Stomach (tissue), 9 donors: ENCODE results near the gene NTN4. TPM values are rescaled to one million over a fixed set of nuclear protein-coding genes. Genes with fewer than 3 reads are reported as not detected.
A peak's percentile ranks its signal among the peaks of the same experiment; 100 is the strongest.

ENCODE experiments used
- DNase-seq, 2 donors: peaks; one replicate each; pipeline versions ENCODE4 v3.0.0 to v3.0.0-alpha.2; 2013 to 2019
- H3K27ac ChIP-seq, 5 donors: fragments of 200-600 bp in 4 of 5; sonication (generic) in 4 of 5; one replicate each; pipeline ENCODE4 v1.5.1; 2013 to 2019; ENCODE audit warnings: mild to moderate bottlenecking in 1 of 5, moderate library complexity in 1 of 5
- H3K27me3 ChIP-seq, 3 donors: fragments of 200-600 bp; sonication (generic); one replicate each; pipeline ENCODE4 v1.5.1; 2017 to 2019; ENCODE audit warnings: mixed run types in 1 of 3
- H3K36me3 ChIP-seq, 4 donors: fragments of 200-600 bp; sonication (generic); 1 replicate in 3 of 4; 2 replicates in 1 of 4; pipeline ENCODE4 v1.5.1; 2016 to 2019
- H3K4me1 ChIP-seq, 4 donors: fragments of 200-600 bp; sonication (generic); one replicate each; pipeline ENCODE4 v1.5.1; 2016 to 2019
- H3K4me3 ChIP-seq, 4 donors: fragments of 200-600 bp; sonication (generic) in 3 of 4; one replicate each; pipeline ENCODE4 v1.5.1; 2016 to 2019; ENCODE audit warnings: mild to moderate bottlenecking in 1 of 4
- H3K9me3 ChIP-seq, 4 donors: fragments of 200-600 bp; sonication (generic); one replicate each; pipeline ENCODE4 v1.5.1; 2016 to 2019
- EP300 ChIP-seq: sonication (generic); formaldehyde crosslinking; IDR thresholded peaks from one replicate; pipeline ENCODE4 v1.6.1; 2017; ENCODE audit warnings: antibody characterized with exemption
- POLR2A ChIP-seq, 4 donors: fragments of 450-650 bp; IDR thresholded peaks; one replicate each; pipeline ENCODE4 v1.6.1; 2016; ENCODE audit warnings: antibody characterized with exemption in 4 of 4, control low read depth in 2 of 4, mild to moderate bottlenecking in 1 of 4, moderate library complexity in 1 of 4
- POLR2AphosphoS5 ChIP-seq, 3 donors: sonication (generic); formaldehyde crosslinking; IDR thresholded peaks; one replicate each; pipeline ENCODE4 v1.6.1; 2016; ENCODE audit warnings: antibody characterized with exemption in 3 of 3
- WGBS, 5 donors: extraction: QIAGEN DNeasy Blood & Tissue Kit in 3 of 5; methylation state at CpG; one replicate each; pipeline versions ENCODE4 v1.1.5 to v1.1.7; 2013 to 2018; 5-methylcytosine and 5-hydroxymethylcytosine counted together
- intact Hi-C: fragments of 100-400 bp; cut with DNase I; formaldehyde crosslinking; loops from one replicate; pipeline ENCODE4 v1.15.1; 2023; ENCODE audit warnings: low total_unique reads
- polyA plus RNA-seq, 3 donors: library from polyadenylated mRNA; stranded (reverse); fragments of 200-250 nt; gene quantifications; one replicate each; pipeline ENCODE4 v1.2.3, GENCODE V29; 2013
- total RNA-seq, 5 donors: library from RNA; depleted of rRNA; stranded (reverse); fragments of >200 nt; gene quantifications; one replicate each; pipeline versions ENCODE4 v1.1.0 to v1.2.3, GENCODE V29; 2014 to 2016
- TF ChIP-seq, protein P1 (sequence below), 7 experiments: fragments of 450-650 bp in 4 of 7; fragments of 200-600 bp in 3 of 7; sonication (generic) in 3 of 7; IDR thresholded peaks; one replicate each; pipeline ENCODE4 v1.5.1; 2016 to 2019; ENCODE audit warnings: antibody characterized with exemption in 7 of 7, control low read depth in 2 of 7, mild to moderate bottlenecking in 1 of 7
- donor health status: healthy with polysubstance abuse.
- donor health status: Bipolar disorder and iron deficiency.
- donor health status: healthy.

The NTN4 gene
- total and polyA plus RNA-seq, 8 donors = 10.5 to 110 (median 37.0) TPM

GRCh38 chr12:95723693-95724384, 66.7 kb downstream of the NTN4 start:
- no peaks in the 10 kb centered on the region for H3K27me3 ChIP-seq
- intact Hi-C loops = no loop called here
- peaks cover 0 to 14% (median 4%) of the 10 kb centered on the region in 4 donors for H3K36me3 ChIP-seq
- H3K27ac ChIP-seq = no peak overlapping the region
- TF ChIP-seq, protein P1, sequence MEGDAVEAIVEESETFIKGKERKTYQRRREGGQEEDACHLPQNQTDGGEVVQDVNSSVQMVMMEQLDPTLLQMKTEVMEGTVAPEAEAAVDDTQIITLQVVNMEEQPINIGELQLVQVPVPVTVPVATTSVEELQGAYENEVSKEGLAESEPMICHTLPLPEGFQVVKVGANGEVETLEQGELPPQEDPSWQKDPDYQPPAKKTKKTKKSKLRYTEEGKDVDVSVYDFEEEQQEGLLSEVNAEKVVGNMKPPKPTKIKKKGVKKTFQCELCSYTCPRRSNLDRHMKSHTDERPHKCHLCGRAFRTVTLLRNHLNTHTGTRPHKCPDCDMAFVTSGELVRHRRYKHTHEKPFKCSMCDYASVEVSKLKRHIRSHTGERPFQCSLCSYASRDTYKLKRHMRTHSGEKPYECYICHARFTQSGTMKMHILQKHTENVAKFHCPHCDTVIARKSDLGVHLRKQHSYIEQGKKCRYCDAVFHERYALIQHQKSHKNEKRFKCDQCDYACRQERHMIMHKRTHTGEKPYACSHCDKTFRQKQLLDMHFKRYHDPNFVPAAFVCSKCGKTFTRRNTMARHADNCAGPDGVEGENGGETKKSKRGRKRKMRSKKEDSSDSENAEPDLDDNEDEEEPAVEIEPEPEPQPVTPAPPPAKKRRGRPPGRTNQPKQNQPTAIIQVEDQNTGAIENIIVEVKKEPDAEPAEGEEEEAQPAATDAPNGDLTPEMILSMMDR (IDR thresholded peaks at IDR 0.05) = no peak
- no peak for TF ChIP-seq EP300
- no peak for TF ChIP-seq POLR2AphosphoS5 (IDR thresholded peaks at IDR 0.05)
- TF ChIP-seq POLR2A (IDR thresholded peaks at IDR 0.05) = no peak
- H3K4me3 ChIP-seq = no peak overlapping the region
- H3K9me3 ChIP-seq = peaks cover 0 to 5% (median 0%) of the 10 kb centered on the region in 4 donors
- H3K4me1 ChIP-seq = peaks cover 0 to 31% (median 10%) of the 10 kb centered on the region in 4 donors
- DNase-seq = no peak
- WGBS, 5 donors = 46 to 73% (median 66%) methylated on average over 4 of the region's 4 CpGs

DNA sequence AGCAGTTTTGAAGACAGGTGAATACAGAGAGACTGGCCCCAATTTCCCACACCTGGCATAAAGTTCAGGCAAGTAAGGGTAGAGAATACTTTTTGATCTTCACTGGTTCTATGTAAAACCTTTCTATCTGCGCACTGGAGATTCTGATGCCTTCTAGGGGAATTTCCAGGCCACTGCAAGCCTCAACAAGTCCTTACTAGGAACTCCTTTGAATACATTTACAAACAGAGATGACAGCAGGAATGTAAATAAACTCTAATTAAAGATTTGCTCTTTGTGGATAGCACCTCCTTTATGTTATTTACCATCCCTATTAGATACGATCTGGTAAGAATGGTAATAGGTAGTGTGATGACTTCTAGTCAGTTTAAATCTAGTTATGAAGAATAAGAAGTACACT, 69.2 kb downstream of the NTN4 start:
- 54 to 65% (median 59%) methylated on average over 2 of the region's 2 CpGs for WGBS, 5 donors
- intact Hi-C loops = no loop called here
- DNase-seq = peak in 1 of 2 donors; percentile 26
- Histone ChIP-seq H3K4me3 (no peak overlapping the region), H3K36me3 (no peaks in the 10 kb centered on the region), H3K27ac (peak overlapping the region in 2 of 5 donors; percentile 3 to 45), H3K27me3 (no peaks in the 10 kb centered on the region), H3K9me3 (no peaks in the 10 kb centered on the region), H3K4me1 (peaks cover 4 to 53% (median 27%) of the 10 kb centered on the region in 4 donors)
- TF ChIP-seq, protein P1 (IDR thresholded peaks at IDR 0.05) = no peak
- TF ChIP-seq EP300 (no peak), POLR2AphosphoS5 (IDR thresholded peaks at IDR 0.05) (no peak), POLR2A (IDR thresholded peaks at IDR 0.05) (no peak)

GRCh38 chr12:95720146-95720545, 70.4 kb downstream of the NTN4 start:
- H3K27ac ChIP-seq = no peak overlapping the region
- no peak for DNase-seq
- no peaks in the 10 kb centered on the region for H3K27me3 ChIP-seq
- no peaks in the 10 kb centered on the region for H3K9me3 ChIP-seq
- intact Hi-C loops = no loop called here
- no peak overlapping the region for H3K4me3 ChIP-seq
- peaks cover 4 to 56% (median 27%) of the 10 kb centered on the region in 4 donors for H3K4me1 ChIP-seq
- TF ChIP-seq POLR2AphosphoS5 (IDR thresholded peaks at IDR 0.05) (no peak), POLR2A (IDR thresholded peaks at IDR 0.05) (no peak), EP300 (no peak)
- TF ChIP-seq, protein P1 (IDR thresholded peaks at IDR 0.05) = no peak
- H3K36me3 ChIP-seq = no peaks in the 10 kb centered on the region
- WGBS, 5 donors = 56 to 78% (median 70%) methylated on average over 4 of the region's 4 CpGs

GRCh38 chr12:95718772-95719171, 71.8 kb downstream of the NTN4 start:
- H3K9me3 ChIP-seq = no peaks in the 10 kb centered on the region
- no peaks in the 10 kb centered on the region for H3K36me3 ChIP-seq
- intact Hi-C loops = no loop called here
- H3K4me3 ChIP-seq = no peak overlapping the region
- no peaks in the 10 kb centered on the region for H3K27me3 ChIP-seq
- whole genome bisulfite sequencing, 5 donors = 34 to 57% (median 47%) methylated on average over 2 of the region's 2 CpGs
- H3K27ac ChIP-seq = peak overlapping the region in 4 of 5 donors; percentile 38 to 67 (median 60)
- DNase-seq = no peak
- TF ChIP-seq POLR2AphosphoS5 (IDR thresholded peaks at IDR 0.05) (no peak), EP300 (no peak), POLR2A (IDR thresholded peaks at IDR 0.05) (no peak)
- TF ChIP-seq, protein P1 (IDR thresholded peaks at IDR 0.05) = no peak
- H3K4me1 ChIP-seq = peaks cover 4 to 56% (median 27%) of the 10 kb centered on the region in 4 donors
